ENCODE data around the gene NEGR1. TPM values are rescaled to one million over a fixed set of nuclear protein-coding genes. Genes with fewer than 3 reads are reported as not detected.
"Not testable (repeated sequence)": the region's sequence is repeated elsewhere in the genome, so short reads cannot be mapped to it uniquely, and the experiment has no call there.

Gene NEGR1
- 0.16 TPM for total RNA-seq

GRCh38 chr1:72282271-72283021 is at the start of gene NEGR1:
Gene NEGR1, minus strand, starts transcription at chr1:72282539.
- peak; percentile 92 for ATAC-seq

GRCh38 chr1:72326494-72326893 is 44.2 kb upstream of the NEGR1 start:
- no peak for ATAC-seq

GRCh38 chr1:72324451-72324850 is 42.1 kb upstream of the NEGR1 start:
- ATAC-seq = no peak

DNA sequence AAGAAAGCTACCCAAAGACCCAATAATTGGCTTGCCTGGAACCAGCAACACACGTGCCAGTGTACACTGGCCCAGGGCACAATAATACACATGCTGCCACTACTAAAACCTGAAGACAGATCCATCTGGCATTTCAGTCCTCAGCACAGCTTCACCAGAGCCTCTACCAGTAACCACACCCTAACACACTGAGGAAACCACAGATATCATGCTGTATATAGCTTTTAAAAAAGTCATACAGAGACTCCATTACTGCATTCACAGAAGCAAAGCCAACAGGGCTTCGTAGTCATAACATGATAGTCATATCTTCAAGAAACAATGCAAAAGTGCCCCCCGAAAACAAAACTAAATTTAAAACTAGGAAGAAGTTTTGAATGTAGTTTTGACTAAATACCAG is 40.6 kb upstream of the NEGR1 start:
- ATAC-seq = no peak

- ATAC-seq = no peak
Measured at GRCh38 chr1:72296501-72296900, 14.2 kb upstream of the NEGR1 start.

GRCh38 chr1:72288886-72289285 is 6.5 kb upstream of the NEGR1 start:
- ATAC-seq = no peak

DNA sequence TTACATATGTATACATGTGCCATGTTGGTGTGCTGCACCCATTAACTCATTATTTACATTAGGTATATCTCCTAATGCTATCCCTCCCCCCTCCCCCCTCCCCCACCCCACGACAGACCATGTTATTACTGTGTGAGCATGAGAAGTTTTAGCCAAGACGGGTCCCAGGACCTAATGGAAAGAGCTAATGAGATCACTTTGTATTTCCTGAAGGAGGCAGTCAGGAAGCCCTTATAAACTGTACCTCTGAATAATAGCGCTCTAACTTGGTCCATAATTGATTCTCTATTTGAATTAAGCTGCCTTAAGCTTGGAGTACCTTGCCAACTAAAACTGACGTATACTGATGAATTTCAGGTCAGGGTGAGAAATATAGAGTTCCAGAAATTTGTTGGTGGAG is 4.1 kb upstream of the NEGR1 start:
- ATAC-seq = no peak

DNA sequence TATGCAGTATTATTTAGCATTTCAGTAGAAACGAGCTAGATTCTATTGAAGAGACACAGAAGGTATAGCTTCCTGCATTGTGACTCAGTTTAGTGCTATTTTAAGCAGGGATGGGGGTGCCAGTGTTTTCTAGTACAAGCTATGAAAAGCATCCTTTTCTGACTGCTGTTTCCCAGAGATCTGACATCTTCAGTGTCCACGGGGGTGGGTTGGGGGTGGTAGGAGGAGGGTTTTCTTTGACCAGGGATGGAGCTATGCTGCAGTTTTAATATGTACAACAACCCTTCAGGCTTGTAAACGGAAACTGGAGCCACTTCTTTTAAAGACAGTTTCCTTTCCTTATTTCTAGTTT is 2.7 kb upstream of the NEGR1 start:
- ATAC-seq = no peak

DNA sequence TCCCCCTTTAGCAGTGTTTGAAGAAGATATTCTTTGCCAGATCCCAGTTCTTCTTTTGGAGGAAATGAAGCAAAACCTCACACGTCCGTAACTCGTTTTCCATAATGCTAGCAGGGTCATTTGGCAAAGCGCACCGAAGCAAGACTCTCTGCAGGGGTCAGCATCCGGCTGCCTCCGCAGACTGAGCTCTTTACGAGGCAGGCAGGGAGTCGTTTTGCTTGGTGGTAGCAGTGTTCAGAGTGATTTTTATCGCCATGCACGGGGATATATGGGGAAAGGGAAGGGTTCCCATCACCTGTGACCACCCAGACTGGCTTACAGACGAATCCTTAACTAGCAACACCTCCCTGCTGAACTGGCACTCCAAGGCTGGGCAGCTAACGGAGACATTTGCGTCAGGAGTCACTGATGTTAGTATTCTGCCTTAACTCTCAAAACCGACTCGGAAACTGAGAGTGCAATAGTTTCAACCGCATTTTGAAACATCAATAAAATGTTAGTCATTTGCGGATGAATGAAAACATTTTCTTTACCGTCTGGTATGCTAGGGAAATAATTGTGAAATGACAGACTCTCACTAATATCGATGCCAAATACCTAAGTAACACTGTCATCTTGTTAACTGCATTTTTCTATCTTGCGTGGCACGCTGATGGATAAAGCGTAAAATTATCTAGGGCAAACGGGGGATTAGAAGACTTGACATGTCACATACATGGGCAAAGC is 2.2 kb upstream of the NEGR1 start:
- no peak for ATAC-seq

GRCh38 chr1:72284084-72284347 is 1.7 kb upstream of the NEGR1 start:
- ATAC-seq = no peak

DNA sequence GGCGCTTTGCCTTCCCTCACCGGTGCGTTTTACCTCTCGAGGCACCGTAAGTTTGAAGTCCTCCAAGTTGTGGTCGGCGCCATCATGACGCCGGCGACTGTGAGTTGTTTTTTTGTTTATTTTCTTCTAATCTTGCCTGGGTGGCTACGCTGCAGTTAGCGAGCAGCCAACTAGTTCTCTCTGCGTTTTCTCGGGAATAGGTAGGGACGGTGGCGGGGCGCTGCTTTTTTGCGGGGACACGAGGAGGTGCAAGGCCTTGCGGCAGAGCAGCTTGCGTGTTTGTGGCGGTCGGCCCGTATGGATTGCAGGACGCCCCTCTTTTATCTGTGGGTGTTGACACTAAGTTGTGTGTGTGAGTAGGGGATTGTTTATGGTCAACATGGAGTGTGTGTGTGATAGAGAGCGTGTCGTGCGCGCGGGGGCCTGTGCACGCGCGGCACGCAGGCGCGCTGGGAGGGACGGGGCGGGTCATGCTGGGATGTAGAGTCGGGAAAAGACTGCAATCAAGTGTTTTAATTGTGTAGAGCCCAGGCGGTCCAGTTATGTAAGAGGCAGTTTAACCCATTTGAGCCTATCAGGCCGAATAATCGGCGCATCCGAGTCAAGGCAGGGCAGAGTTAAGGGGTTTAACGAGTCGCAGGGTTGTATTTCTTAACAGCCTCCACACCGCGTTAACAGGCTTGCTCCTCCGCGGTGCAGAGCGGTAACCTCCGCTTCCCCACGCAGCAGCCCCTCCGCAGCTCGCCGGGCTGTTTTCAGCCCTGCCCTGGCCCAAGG is 1.2 kb upstream of the NEGR1 start:
- ATAC-seq = peak; percentile 55

GRCh38 chr1:72283022-72283306 is 625 bp upstream of the NEGR1 start:
- no peak for ATAC-seq

DNA sequence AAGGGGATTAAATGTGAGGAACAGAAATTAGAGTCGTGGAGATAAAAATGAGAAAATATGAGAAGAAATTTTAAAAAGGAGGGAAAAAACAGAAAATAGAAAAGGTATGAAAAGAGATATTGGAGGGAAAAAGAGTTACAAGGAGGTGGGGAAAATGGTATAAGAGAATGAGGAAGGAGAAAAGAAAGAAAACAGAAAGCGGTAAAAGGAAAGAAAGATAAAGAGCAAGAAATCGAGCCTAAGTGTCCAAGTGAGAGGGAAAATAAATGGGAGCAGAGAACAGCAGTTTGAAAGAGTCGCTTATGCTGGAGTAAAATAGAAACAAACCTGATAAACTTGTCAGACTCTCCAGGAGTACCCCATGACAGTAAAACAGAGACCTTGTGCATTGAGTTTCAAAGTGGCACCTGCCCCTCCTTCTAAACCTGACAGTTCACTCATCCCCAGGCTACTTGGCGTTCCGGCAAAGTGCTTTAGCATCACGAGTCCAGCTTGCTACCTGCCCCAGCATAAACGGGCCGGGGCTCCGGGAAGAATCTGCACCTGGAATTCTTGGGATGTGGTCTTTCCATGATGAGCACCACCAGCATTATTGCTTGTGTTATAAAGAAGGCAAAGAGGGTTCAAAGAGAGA is 585 bp downstream of the NEGR1 start:
- ATAC-seq = no peak

DNA sequence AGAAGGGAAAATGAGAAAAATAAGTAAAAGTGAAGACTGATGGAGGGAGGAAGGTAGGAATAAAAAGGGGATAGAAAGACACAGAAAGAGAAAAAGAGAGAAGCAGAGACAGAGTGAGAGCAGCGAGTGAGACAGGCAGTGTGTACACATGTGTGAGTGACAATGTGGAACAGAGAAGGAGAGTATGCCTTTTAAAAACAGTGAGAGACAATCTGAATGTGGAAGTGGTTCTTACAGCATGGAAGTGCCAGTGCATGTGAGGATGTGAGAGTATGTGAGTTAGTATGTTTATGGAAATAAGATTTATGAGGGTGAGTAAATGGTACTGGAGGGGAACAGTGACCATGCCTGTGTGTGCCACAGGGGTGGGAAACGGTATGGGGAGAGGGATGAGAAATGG is 1.2 kb downstream of the NEGR1 start:
- no peak for ATAC-seq

- ATAC-seq = no peak
Measured at GRCh38 chr1:72280711-72281110, 1.6 kb downstream of the NEGR1 start.

GRCh38 chr1:72280131-72280530 is 2.2 kb downstream of the NEGR1 start:
- ATAC-seq = no peak

- no peak for ATAC-seq
Measured at GRCh38 chr1:72278461-72278860, 3.9 kb downstream of the NEGR1 start.

DNA sequence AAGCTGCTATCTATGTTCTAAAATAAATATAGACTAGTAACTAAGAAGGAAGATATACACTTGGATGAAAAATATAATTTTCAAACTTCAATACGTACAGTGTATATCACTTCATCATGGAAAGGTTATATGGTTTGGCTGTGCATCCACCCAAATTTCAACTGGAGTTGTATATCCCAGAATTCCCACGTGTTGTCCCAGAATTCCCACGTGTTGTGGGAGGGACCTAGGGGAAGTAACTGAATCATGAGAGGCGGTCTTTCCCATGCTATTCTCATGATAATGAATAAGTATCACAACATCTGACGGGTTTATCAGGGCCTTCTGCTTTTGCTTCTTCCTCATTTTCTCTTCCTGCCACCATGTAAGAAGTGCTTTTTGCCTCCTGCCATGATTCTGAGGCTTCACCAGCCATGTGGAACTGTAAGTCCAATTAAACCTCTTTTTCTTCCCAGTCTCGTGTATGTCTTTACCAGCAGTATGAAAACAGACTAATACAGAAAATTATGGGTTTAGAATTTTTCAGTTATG is 10.7 kb downstream of the NEGR1 start:
- ATAC-seq = no peak

GRCh38 chr1:72262735-72263134 is 19.6 kb downstream of the NEGR1 start:
- ATAC-seq = no peak

- no peak for ATAC-seq
Measured at GRCh38 chr1:72253132-72253531, 29.2 kb downstream of the NEGR1 start.

DNA sequence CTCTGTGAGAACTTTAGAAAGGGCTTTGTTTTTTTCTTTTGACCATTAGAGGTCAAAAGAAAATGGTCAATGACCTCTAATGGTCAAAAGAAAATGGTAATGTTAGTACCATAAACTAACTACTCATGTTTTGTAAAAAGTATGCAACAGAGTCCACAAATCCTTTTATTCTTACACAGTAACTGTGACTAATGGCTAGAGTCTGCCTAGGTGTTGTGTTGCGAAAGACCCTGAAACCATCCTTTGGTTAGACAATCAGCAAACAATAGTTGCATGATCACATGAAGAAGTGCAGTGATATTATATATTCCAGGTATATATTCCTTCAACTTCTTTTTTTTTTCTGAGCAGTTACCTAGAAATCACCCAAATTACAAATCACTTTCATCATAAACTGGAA is 40.9 kb downstream of the NEGR1 start:
- no peak for ATAC-seq

DNA sequence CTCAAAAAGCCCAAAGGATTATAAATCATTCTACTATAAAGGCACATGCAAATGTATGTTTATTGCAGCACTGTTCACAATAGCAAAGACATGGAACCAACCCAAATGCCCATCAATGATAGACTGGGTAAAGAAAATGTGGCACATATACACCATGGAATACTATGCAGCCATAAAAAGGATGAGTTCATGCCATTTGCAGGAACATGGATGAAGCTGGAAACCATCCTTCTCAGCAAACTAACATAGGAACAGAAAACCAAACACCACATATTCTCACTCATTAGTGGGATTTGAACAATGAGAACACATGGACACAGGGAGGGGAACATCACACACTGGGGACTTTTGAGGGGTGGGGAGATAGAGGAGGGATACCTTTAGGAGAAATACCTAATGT is 46.4 kb downstream of the NEGR1 start:
- not testable (repeated sequence) for ATAC-seq

- no peak for ATAC-seq
Measured at GRCh38 chr1:72235062-72235461, 47.3 kb downstream of the NEGR1 start.
